ENCODE data around the gene NDUFAB1. TPM values are rescaled to one million over a fixed set of nuclear protein-coding genes. Genes with fewer than 3 reads are reported as not detected.

Gene NDUFAB1
- total and polyA plus RNA-seq, 2 of the 13 experiments (the other 11 are each of a cell fraction or from before 2014, with no cell fraction given), result 221 to 601 TPM

DNA sequence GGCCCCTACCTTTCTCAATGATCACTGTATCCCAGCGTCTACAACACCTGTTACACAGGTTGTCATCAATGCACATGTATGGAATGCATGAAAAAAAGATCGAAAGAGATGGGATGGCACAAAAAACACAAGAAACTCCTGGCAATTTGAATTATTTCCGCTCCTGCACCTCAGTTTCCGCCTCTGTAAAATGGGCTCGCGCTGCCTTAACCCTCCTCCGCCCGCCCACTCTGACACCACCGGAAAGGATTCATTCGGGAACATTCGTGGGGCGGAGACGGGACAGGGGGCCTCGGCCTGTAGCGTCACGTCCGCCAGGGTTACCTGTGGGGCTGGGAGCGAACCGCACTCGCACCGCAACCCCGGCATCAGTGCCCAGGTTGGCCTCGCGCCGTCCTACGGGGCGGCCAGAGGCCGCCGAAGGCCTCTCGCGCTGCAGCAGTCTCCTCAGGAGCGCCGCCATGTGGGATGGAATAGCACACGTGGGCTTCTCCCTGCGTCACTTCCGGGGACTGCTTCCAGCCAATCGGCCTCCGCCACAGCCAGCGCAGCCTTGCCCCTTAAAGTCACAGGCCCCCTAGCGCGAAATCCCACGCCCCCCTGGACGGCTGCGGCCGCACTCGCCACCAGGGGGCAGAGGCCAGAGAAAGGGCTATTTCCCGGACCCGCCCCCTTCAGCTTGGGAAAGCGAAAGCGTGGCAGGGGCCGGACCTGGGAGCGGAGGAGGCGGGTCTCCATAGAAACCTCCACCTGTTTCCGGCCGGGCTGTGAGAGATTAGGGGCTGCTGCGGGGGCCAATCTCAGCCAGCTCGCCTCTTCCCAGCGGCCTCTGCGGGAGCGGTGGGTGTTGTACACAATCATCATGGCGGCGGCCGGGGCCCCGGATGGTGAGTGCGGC lies 39.0 kb downstream of the NDUFAB1 start, which contains the start of the genes EARS2 and UBFD1:
Gene EARS2 (minus strand): TSS at position 470 of the 898 bp plus-strand sequence. CDS start 7 bp downstream, at position 463.
Gene UBFD1 (plus strand): TSS at position 847 of the 898 bp plus-strand sequence. CDS start 16 bp downstream, at position 863.
- ATAC-seq, result peak; percentile 96
- peak within 1 kb of the TSS; percentile 7 for H2AFZ ChIP-seq (ENCODE audit: low read length)
- in situ Hi-C loops (cut with HindIII; ENCODE audit: extremely low pct_ligation_motif_present, low pct_unique_long_range_greater_than_20kb) (no loop called here), intact Hi-C loops (cut with micrococcal nuclease; ENCODE audit: unreplicated experiment) (loop anchor here (1.0 to 2.0 kb wide), 5 partner anchors 16 to 104 kb away; partner anchors contain the start of genes COG7, DCTN5, GGA2 and NDUFAB1)
- DNase-seq (ENCODE audit: low spot score), result peak; percentile 100
- H3K4me1 ChIP-seq (ENCODE audit: insufficient read depth, low read length), result peaks cover 48% of the 10 kb centered on the region
- H3K4me3 ChIP-seq (replicated peaks in 1 of 3; ENCODE audit: insufficient read depth in 1 of 3, low read depth in 2 of 3, low read length in 3 of 3), result peak within 1 kb of the TSS; percentile 96 to 98 (median 97)
- CTCF ChIA-PET (ENCODE audit: low intra/inter-chr PET ratio, low total read pairs), result interaction anchor here (1.4 to 2.3 kb wide), 3 partner anchors 17 to 53 kb away, joined by 5 to 12 read pairs (median 8); partner anchors contain the start of gene NDUFAB1
- peak within 1 kb of the TSS; percentile 96 for H3K9ac ChIP-seq (ENCODE audit: insufficient read depth, low read depth, low read length)
- peaks cover 53% of the 10 kb centered on the region for H3K79me2 ChIP-seq (ENCODE audit: insufficient read depth, low read length)
- peaks cover 14% of the 10 kb centered on the region; the same call in 1 of the 2 replicates for H4K20me1 ChIP-seq (ENCODE audit: insufficient read depth, low read length)
- peak within 1 kb of the TSS; percentile 95 for H3K4me2 ChIP-seq (ENCODE audit: low read depth, low read length)
- H3K27ac ChIP-seq (ENCODE audit: extremely low read length, insufficient read depth, low read length), result peak within 1 kb of the TSS; percentile 86
- POLR2A ChIA-PET, result interaction anchor here (0.6 to 4.1 kb wide), 21 partner anchors 8 to 173 kb away, joined by 3 to 96 read pairs (median 7); partner anchors contain the start of genes COG7, DCTN5, GGA2 and NDUFAB1
- FAIRE-seq, result peak; percentile 75
- TSS peak; percentile 75 for BruUV-seq (replicated peaks)
- no peaks in the 10 kb centered on the region for H3K9me3 ChIP-seq (ENCODE audit: low read length)
- H3K27me3 ChIP-seq (ENCODE audit: control insufficient read depth in 1 of 2, insufficient read depth in 2 of 2, low read length in 2 of 2), result peaks cover 0 to 3% of the 10 kb centered on the region in 2 experiments; a peak in 1 of 5 replicates
- peaks cover 16 to 42% of the 10 kb centered on the region in 2 experiments for H3K36me3 ChIP-seq (replicated peaks in 1 of 2; ENCODE audit: control insufficient read depth in 1 of 2, insufficient read depth in 2 of 2, low read length in 2 of 2)
- WGBS (ENCODE audit: low lambda C conversion rate), result under 1% methylated on average over 48 of the region's 65 CpGs
- no peak for TF ChIP-seq MAFF (IDR thresholded peaks at IDR 0.05; ENCODE audit: low read depth, low read length)
- TF ChIP-seq EZH2 (conservative IDR thresholded peaks at IDR 0.05; ENCODE audit: low read depth, low read length), result no peak
- TF ChIP-seq, protein P1, sequence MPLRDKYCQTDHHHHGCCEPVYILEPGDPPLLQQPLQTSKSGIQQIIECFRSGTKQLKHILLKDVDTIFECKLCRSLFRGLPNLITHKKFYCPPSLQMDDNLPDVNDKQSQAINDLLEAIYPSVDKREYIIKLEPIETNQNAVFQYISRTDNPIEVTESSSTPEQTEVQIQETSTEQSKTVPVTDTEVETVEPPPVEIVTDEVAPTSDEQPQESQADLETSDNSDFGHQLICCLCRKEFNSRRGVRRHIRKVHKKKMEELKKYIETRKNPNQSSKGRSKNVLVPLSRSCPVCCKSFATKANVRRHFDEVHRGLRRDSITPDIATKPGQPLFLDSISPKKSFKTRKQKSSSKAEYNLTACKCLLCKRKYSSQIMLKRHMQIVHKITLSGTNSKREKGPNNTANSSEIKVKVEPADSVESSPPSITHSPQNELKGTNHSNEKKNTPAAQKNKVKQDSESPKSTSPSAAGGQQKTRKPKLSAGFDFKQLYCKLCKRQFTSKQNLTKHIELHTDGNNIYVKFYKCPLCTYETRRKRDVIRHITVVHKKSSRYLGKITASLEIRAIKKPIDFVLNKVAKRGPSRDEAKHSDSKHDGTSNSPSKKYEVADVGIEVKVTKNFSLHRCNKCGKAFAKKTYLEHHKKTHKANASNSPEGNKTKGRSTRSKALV (CRISPR knock-in tag; IDR thresholded peaks at IDR 0.05), result peak; percentile 90
- TF ChIP-seq ZNF354B (CRISPR knock-in tag; IDR thresholded peaks at IDR 0.05), result peak; percentile 85; the same call in 1 of the 2 replicates
- TF ChIP-seq ZNF780A (CRISPR knock-in tag; IDR thresholded peaks at IDR 0.05), result peak; percentile 85
- peak; percentile 78; the same call in 1 of the 2 replicates for TF ChIP-seq HOXA9 (CRISPR knock-in tag; IDR thresholded peaks at IDR 0.05; ENCODE audit: borderline replicate concordance)
- TF ChIP-seq, protein P2, sequence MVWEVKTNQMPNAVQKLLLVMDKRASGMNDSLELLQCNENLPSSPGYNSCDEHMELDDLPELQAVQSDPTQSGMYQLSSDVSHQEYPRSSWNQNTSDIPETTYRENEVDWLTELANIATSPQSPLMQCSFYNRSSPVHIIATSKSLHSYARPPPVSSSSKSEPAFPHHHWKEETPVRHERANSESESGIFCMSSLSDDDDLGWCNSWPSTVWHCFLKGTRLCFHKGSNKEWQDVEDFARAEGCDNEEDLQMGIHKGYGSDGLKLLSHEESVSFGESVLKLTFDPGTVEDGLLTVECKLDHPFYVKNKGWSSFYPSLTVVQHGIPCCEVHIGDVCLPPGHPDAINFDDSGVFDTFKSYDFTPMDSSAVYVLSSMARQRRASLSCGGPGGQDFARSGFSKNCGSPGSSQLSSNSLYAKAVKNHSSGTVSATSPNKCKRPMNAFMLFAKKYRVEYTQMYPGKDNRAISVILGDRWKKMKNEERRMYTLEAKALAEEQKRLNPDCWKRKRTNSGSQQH (CRISPR knock-in tag; IDR thresholded peaks at IDR 0.05; ENCODE audit: low read depth), result peak; percentile 42; the same call in 1 of the 2 replicates
- peak; percentile 98 for TF ChIP-seq ZNF274 (CRISPR knock-in tag; IDR thresholded peaks at IDR 0.05)
- TF ChIP-seq, protein P3, sequence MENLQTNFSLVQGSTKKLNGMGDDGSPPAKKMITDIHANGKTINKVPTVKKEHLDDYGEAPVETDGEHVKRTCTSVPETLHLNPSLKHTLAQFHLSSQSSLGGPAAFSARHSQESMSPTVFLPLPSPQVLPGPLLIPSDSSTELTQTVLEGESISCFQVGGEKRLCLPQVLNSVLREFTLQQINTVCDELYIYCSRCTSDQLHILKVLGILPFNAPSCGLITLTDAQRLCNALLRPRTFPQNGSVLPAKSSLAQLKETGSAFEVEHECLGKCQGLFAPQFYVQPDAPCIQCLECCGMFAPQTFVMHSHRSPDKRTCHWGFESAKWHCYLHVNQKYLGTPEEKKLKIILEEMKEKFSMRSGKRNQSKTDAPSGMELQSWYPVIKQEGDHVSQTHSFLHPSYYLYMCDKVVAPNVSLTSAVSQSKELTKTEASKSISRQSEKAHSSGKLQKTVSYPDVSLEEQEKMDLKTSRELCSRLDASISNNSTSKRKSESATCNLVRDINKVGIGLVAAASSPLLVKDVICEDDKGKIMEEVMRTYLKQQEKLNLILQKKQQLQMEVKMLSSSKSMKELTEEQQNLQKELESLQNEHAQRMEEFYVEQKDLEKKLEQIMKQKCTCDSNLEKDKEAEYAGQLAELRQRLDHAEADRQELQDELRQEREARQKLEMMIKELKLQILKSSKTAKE (CRISPR knock-in tag; IDR thresholded peaks at IDR 0.05; ENCODE audit: borderline replicate concordance), result no peak
- TF ChIP-seq, protein P4, sequence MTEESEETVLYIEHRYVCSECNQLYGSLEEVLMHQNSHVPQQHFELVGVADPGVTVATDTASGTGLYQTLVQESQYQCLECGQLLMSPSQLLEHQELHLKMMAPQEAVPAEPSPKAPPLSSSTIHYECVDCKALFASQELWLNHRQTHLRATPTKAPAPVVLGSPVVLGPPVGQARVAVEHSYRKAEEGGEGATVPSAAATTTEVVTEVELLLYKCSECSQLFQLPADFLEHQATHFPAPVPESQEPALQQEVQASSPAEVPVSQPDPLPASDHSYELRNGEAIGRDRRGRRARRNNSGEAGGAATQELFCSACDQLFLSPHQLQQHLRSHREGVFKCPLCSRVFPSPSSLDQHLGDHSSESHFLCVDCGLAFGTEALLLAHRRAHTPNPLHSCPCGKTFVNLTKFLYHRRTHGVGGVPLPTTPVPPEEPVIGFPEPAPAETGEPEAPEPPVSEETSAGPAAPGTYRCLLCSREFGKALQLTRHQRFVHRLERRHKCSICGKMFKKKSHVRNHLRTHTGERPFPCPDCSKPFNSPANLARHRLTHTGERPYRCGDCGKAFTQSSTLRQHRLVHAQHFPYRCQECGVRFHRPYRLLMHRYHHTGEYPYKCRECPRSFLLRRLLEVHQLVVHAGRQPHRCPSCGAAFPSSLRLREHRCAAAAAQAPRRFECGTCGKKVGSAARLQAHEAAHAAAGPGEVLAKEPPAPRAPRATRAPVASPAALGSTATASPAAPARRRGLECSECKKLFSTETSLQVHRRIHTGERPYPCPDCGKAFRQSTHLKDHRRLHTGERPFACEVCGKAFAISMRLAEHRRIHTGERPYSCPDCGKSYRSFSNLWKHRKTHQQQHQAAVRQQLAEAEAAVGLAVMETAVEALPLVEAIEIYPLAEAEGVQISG (CRISPR knock-in tag; IDR thresholded peaks at IDR 0.05), result peak; percentile 97
- TF ChIP-seq SP2 (CRISPR knock-in tag; IDR thresholded peaks at IDR 0.05), result peak; percentile 91
- TF ChIP-seq, protein P5, sequence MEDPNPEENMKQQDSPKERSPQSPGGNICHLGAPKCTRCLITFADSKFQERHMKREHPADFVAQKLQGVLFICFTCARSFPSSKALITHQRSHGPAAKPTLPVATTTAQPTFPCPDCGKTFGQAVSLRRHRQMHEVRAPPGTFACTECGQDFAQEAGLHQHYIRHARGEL (CRISPR knock-in tag; IDR thresholded peaks at IDR 0.05), result peak; percentile 95; the same call in 1 of the 2 replicates
- TF ChIP-seq SMARCE1 (IDR thresholded peaks at IDR 0.05; ENCODE audit: borderline replicate concordance), result no peak

Measured in HepG2 (cell line).